Right hindlimb (tissue), 1 donor: Measurements from ENCODE around the gene TAF3.

Experiments used
- DNase-seq: peaks from one replicate; pipeline ENCODE4 v3.0.0-alpha.2; 2018

The TAF3 gene

GRCh38 chr10:8049045-8049864 lies 230.9 kb downstream of the TAF3 start:
- DNase-seq = no peak

DNA sequence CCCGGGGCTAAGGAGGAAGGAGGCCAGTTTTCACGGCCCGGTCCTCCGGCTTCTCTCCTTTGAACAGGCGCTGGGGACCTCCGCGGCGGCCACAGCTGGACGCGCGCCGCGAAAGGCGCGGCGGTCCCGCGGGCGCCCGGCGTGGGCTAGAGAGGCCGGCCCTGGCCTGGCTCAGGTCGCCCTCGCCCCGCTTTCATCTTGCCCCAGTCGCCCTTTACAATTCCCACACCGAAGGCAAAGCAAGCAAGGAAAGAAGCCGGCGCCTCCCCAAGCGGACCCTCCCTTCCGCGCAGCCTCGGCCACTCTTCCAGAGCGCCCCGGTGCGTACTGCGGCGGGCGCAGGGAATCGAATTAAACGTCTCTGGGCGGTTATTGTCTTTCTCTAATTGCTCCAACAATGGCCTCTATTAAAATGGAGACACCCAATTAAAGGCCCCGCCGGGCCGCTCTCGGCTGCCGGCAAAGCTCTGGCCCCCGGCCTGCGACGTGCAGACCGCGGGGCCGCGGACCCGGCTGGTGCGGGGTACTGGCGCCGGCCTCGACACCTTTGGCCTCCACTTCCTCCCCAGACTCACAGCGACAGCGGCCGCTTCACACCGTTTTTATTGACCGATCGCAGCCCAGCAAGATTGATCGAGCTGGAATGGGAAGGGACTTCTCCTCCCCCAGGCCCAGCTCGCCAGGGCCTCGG lies 231.7 kb downstream of the TAF3 start:
- DNase-seq = no peak

- DNase-seq = no peak
These were observed 232.3 kb downstream of the TAF3 start for GRCh38 chr10:8050556-8051108.

DNA sequence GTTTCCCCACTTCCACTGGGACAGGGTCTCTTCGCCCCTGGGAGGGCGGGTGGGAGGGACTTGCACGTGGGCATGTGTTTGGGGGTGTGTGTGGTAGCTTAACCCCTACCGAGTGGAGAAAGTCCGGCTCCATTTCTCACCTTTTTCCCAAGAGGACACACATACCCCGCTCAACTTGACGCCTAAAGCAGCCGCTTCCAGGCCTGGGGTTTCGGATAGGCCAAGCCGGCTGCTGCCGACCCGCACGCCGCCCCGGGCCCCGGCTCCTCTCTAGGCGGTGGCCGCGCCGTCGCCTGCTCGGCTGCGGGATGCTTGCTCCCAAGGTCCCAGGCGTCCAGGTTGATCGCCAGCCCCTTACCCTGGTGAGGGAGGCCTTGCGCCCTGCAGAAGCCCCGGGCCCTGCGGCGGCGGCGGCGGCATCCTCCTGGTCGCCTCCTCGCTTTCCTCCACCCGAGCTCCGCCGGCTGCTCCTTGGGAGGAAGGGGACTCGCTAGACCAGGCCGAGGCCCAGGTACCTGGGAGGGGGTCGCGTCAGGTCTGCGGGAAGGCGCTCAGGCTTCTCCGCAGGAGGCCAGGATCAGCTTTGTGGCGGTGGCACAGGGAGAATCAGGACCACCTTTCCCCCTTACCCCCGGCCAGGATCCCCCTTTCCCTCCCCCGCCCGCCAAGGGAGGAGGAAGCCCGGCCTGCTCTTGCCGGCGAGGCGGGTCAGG lies 233.0 kb downstream of the TAF3 start:
- no peak for DNase-seq

- no peak for DNase-seq
These were observed 233.5 kb downstream of the TAF3 start for GRCh38 chr10:8051851-8052257.

GRCh38 chr10:8052341-8052955 lies 234.1 kb downstream of the TAF3 start:
- no peak for DNase-seq

DNA sequence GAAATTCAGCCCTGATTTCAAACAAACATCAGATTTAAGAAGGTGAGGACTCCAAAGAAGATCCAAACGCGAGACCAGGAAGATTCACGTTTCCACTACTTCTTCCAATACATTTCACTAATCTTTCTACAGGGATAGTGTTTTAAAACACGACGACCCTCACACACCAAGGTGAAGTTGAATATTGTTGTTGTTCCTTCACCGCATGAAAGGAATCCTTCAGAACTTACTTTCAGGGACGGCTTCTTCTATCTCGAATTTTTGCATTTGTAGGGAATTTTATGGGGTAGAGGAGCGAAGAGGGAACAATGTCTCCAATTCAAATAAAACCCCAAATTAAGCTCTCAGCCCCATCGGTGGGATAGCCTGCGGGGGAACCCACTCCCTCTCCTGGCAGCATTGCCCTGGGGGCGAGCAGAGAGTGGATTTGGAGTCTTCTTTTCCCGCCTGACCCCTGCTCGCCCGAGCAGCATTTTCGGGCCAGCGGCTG lies 234.7 kb downstream of the TAF3 start:
- no peak for DNase-seq

DNA sequence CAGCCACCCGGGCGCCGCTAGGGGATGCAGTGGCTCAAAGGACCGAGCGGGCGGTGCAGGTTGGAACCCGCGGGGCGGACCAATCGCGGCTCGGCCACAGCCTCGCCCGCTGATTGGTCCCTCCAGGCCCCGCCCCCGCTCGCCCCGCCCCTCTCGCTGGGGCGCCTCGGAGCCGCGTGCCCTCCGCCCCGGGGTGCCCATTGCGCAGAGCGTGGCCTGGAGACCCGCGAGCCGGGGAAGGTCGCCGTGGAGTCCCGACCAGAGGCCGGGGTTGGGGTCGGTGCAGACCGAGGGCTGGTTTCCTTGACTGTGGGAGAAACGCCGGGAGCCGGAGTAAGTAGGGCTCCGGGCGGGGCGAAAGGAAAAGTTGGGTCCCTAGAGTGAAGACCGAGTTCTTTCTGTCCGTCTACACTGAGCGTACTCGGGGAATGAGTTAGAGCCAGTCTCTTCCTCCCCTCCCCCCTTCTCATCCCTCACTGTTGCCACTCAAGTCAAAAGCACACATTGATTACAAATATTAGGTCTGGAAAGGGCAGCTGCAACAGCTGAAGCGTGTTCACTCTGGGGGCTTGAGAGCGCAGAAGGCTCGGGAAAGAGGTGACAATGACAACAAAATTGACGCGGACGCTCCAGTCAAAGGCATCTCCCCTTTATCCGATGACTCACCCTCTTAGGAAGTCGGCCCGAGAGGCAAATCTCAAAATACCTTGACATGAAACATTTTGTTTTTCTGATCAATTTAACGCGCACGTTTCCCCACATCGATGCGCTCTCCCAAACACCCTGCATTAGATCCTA lies 235.3 kb downstream of the TAF3 start:
- DNase-seq = peak; percentile 87

DNA sequence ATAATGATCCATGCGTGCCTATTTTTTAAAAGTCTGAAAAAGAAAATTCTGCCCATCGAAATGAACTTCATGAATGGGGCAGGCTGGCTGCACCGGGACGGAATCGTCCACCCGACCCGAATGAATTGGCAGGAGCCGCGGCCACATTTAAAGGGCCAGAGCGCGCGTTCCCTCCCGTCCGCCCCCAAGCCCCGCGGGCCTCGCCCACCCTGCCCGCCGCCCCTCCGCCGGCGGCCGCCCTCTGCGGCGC lies 235.9 kb downstream of the TAF3 start:
- DNase-seq = no peak

- no peak for DNase-seq
These were observed 236.4 kb downstream of the TAF3 start, which contains the start of gene GATA3 for GRCh38 chr10:8054494-8055407. Gene GATA3 (plus strand): TSS chr10:8054688. CDS start chr10:8055656, 968 bp downstream.

GRCh38 chr10:8055420-8056349 lies 237.4 kb downstream of the TAF3 start:
- DNase-seq = no peak

GRCh38 chr10:8056378-8056777 lies 238.1 kb downstream of the TAF3 start:
- DNase-seq = no peak

DNA sequence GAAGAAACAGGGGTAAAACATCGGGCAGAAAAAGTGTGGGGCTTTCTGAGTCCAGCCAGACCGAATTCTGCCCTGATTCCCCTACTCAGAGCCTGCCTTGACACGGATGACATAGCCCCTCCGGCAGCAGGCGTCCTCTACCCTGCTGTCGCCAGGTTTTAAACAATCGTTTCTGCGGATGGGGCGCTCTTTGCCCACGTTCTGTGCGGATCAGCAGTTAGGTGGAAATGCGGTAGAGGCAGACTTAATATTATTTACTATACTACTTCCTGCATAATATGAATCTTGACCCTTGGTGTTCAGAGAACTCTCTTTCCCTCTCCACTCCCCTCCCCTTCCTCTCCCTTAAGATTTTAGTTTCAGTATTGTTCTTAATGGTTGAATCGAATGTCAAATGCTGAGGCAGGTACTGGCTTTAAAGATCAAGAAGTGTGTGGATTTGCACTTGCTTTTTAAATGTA lies 238.6 kb downstream of the TAF3 start:
- no peak for DNase-seq

DNA sequence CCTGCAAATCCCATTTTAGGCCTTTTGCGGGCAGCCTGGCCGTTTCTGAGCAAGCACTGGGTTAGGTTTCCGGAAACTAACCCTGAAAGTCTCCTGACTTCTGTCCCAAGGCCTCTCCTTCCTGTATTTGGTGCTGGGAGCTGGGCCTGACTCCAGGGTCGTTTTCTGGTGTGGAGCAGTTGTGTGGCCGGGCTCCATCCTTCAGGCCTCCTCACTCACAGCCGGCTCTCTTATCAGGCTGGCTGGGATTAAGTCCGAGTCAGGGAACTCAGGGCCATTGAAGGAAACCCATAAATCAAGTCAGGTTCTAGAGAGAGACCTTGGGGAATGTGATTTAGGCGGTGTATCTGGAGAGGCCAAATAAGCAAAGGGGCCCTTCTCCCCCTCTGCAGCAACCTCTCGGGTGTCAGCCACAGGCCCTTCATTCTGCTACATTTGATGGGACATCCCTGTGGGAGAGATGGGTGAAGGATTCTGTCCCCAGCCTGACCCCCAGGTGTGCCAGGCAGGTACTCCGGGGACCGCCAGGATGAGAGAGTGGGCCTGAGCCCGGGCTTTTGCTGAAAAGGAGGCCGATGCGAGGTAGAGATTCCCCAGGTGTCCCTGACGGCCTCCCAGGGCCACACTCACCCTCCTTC lies 239.4 kb downstream of the TAF3 start:
- DNase-seq = no peak

DNA sequence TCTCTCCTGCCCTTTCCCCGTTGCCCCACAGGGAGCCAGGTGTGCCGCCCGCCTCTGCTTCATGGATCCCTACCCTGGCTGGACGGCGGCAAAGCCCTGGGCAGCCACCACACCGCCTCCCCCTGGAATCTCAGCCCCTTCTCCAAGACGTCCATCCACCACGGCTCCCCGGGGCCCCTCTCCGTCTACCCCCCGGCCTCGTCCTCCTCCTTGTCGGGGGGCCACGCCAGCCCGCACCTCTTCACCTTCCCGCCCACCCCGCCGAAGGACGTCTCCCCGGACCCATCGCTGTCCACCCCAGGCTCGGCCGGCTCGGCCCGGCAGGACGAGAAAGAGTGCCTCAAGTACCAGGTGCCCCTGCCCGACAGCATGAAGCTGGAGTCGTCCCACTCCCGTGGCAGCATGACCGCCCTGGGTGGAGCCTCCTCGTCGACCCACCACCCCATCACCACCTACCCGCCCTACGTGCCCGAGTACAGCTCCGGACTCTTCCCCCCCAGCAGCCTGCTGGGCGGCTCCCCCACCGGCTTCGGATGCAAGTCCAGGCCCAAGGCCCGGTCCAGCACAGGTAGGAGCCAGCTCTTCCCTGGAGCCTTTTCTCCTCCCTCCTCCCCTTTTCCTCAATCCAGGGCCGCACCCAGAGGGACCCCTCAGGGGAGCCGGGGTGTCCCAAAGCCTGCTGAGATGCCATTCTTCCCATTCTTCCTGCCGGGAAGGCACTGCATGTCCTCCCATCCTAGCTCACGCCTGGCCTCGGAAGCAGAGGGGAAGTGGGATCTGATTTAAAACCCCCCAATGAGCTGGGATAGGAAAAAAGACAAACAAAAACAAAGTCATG lies 240.2 kb downstream of the TAF3 start:
- no peak for DNase-seq

DNA sequence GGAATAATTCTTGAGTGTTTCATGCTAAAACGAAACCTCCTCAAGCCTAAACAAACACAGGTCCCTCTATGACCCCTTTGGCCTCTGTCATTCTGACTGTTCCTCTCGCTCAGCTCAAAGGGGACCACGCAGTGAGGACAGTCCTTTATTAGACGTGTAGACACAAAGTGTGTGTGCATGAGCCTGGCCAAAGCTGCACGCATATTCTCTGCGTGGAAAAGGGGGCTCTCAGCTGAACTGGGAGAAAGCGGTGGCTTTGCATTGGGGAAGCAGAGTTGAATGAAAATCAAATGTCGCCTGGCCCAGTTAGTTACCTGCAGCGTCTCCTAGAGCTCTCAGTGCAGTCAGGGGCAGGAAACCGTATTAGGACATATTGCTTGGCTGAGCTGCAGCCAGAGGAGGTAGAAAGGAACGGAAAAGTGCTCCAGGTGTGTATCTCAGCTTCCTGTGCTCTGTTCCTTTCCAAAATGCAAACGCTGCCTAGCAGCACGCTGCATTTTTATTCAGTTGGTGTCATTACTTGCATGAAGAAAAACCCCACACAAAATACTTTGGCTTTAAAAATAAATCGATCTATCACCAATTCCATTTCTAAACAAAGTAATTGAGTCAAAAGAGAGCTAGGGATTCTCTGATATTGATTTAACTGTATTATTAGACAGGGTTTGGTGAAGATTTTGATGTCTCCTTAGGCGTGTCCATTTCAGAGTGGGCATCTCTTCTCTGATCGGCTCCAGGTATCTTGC lies 241.1 kb downstream of the TAF3 start:
- no peak for DNase-seq

GRCh38 chr10:8060010-8060703 lies 241.9 kb downstream of the TAF3 start:
- DNase-seq = no peak
